Middle frontal gyrus (tissue), 1 donor: ENCODE data around the gene TENM3.

Source experiments
- DNase-seq: peaks from one replicate; pipeline ENCODE4 v3.0.0-alpha.2; 2015; ENCODE audit warnings: low spot score; ENCODE audit errors: extremely low spot score

TENM3 gene

DNA sequence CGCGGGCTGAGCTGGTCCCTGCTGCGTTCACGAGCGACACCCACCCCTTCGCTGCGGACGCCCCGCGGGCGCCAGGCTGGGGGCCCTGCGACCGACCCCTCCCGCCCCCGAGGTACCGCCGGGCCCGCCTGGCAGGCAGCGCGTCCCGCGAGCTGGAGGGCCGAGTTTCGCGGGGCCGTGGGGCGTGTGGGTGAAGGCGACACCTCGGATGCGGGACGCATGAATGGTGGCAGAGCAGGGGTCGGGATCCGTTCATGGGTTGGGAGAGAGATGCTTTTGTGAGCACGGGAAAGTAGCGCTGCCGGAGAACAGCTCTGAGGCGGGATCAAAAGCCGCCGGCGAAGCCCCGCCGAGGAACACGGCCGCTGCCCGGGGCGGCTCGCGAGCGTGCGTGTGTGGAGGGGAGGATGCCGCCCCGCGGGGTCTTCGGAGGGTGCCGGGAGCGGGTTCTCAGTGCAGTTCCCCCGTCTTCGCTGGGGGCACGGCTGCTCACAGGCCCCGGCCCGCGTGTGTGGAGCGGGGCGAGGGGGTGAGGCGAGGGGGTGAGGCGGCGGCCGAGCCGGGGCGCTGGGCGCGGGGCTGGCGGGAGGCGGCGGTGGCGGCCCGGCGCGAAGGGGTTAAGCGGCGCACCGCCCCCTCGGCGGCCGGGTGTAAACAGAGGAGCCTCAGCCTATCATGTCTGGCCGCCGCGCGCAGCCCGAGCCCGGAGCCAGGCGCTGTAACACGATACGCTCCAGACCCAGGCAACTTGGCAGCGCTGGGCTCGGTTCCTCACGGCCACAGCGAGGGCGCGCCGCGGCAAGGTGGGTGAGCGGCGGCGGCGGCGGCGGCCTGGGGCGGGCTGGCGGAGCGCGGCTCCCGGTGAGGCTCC, 205.3 kb downstream of the TENM3 start:
- peak; percentile 53 for DNase-seq

DNA sequence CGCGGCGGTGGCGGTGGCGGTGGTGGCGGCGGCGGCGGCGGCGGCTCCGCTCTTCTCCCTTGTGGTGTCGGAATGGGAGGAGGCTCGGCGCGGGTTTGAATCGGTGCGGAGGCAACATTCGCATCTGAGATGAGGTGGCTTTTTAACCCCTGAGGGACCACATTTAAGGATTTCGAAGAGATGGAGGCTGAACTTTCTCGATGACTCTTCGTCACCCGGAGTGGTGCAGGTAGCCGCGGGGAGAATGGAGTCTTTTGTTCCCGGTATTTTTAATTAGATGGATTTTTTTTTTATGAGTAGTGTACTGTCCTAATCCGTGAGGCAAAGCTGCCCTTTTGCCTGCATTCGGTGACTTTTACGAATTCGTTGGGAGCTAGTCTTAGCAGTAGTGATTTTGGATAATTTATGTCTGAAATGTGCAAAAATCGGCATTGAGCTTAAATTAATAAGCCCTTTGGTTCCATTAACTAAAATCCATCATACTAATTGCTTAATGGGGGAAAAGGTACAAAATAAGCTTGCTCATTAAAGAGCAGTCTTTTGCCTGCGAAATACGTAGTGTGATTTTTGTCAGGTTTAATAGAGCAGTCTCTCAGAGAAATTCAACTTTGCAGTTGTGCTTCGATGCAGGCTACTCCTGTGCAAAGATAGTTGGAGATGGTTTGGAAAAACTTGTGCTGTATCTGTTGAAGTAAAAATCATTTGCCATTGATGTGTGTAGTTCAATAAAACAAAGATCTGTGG, 206.2 kb downstream of the TENM3 start:
- no peak for DNase-seq

DNA sequence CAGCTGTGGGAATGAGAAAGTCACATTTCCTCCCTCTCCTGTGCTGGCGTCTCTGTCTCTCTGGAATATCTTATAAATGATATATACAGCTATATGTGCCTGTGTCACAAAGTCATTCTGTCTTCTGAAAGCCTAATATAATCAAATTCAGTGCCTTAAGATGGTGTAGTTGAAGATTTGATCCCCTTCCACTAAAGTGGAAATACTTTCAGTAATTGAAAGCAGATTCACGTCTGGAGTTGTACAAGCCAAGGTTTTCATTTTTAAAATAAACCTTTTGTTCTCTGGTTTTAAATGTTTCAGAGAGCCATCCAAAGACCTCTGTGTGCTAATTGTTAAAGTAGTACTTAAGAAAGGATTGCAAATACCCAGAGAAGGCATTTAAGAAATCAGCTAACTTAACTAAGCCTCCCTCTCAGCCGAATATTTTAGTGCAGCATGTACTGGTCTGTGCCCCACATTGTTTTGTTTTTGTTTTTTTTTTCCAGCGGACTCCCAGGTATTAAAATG, 206.8 kb downstream of the TENM3 start:
- DNase-seq = no peak

DNA sequence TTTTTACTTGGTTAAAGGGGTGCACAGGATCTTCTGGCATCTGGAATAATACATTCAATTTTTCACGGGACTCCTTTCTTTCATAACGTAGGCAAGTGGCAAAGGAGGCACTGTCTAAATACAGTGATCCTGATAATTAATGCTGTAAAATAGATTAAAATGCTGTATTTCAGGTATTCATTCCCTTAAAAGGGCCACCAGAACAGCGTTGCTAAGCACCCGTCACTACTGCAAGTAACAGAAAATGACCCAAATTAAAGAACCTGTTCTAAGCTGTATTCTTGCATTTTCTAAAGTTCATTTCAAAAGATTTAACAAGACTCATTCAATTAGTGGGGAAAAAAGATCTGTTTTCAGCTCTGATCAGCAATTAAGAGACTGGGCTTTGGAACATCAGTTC, 208.2 kb downstream of the TENM3 start:
- DNase-seq = no peak

GRCh38 chr4:182453830-182454229, 210.6 kb downstream of the TENM3 start:
- DNase-seq = no peak

GRCh38 chr4:182454440-182455013, 211.3 kb downstream of the TENM3 start:
- DNase-seq = no peak

DNA sequence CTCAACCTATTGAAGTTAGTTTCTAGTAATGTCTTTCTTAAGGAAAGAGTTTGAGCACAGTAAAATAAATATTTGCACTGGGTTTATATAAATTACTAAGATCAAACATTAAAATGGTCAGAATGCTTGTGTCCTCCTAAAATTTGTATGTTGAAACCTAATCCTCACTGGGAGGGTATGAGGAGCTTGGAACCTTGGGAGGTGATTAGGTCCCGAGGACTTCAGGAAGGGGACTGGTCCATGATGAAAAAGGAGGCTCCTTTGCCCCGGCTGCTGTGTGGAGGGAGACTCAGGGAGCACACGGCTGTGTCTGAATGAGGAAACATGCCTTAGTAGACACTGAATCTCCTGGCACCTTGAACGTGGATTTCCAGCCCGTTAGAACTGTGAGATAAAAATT, 221.9 kb downstream of the TENM3 start:
- DNase-seq = no peak

DNA sequence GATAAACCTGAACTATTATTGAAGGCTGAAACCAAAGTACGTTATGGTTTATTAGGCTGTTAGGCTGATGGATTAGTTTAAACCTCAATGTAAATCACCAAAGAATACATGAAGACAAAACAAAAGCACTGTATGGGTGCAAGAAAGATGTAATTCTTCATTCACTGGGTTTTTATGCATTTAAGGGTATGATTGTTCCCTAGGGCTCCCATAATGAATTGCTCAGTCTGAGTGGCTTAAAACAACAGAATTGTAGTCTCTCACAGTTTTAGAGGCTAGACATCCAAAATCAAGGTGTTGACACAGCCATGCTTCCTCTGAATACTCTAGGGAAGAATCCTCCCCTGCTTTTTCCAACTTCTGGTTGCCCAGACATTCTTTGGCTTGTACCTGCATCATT, 222.8 kb downstream of the TENM3 start:
- no peak for DNase-seq

DNA sequence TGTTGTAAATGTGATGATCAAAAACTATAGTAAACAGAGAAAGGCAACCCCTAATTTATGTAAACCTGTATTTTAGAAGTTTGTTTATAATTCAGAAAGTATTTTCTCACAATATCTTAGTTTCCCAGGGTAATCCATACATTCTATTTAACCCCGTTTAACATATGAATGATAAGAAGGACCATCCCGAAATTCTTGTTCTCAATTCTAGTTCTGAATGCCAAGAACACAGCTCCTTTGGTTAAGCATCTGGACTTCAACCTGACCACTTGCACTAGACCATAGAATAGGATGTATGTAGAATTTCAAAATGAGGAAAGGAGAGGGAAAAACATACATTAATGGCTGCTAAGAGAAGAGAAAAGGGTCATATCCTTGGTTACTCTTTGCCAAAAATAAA, 227.0 kb downstream of the TENM3 start:
- DNase-seq = no peak

DNA sequence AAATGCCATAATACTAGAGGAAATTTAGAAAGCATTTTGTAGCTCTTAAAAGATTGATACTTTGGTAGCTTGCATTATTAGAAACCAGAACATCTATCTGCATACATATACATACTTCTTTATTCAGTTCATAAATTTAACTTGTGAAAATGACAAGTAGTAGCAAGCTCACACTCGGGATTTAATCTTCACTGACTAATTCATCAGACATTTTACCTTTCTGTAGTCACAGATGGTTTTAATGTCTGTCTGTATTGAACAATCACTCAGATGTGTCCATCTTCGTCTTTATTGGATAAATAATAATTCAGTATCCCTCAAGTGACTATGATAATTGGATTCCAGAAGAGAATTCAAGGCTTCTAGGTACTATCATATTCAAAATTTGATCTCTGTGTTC, 232.3 kb downstream of the TENM3 start:
- no peak for DNase-seq

DNA sequence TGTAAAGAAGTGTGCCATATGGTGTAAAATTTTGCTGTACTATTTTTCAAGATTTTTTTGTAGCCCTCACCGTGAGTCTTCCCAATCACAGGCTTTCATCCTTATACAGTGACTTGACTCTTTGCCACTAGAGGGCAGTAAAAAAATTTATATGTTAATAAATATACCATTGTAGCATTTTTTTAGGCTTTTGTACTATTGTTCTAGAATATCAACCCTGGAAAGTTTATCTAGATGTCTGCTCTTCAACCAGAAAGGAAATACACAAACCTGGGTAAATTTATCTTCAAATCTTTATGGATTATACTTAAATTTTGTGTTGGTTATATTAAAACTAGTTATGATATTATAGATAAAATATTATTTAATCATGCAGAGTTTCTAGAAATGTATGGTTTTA, 235.3 kb downstream of the TENM3 start:
- DNase-seq = no peak

- no peak for DNase-seq
These were observed 240.5 kb downstream of the TENM3 start for GRCh38 chr4:182483685-182484084.

DNA sequence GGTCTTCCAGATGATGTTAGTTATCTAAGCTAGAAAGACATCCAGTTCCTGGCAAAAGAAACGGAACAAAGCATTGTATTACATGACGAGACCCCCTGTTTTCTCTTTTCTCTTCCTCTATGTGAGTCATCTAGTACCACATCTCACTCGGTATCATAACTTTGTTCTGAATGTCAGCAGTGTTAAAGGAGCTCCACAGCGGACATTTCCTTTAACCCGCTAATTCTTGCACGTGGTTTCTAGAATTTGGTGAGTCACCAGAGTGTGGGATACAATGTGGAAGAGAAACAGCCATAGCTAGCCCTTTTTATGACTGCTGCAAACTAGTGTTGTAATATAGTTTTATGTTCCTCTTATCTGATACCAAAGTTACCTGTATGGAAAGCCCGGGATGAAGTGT, 243.7 kb downstream of the TENM3 start:
- no peak for DNase-seq

DNA sequence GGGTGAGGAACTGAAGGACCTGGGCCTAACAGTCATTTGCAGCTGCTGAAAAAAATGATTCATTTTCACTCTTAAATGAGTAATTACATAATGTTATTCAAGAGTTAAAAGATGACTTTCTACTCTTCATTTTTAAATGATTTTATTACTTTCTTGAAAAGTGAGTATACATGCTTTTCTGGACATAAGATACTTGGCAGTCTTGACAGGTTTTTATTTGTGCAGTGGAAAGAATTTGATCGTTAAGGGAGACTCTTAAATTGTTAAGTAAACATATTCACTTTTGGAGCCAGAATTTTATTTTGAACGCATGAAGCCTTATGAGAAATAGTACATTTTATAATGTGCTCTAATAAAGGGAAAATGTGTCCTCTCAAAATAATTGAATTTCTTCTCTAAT, 245.7 kb downstream of the TENM3 start:
- no peak for DNase-seq

DNA sequence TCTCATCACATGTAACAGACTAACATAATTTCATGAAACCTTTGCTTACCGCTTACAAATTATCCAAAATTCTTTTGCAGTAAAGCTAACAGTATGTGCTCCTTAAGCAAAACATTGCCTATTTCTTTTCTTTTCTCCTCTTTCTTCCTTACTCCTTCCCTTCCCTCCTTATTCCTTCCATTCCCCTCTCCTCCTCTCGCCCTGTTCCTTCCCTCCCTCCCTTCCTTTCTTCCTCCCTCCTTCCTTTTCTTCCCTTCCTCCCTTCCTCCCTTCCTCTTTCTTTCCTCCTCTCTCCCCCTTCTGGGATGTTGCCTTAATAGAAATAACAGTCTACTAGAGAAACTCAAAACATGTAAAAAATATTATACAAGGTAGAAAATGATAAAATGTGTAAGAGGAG, 246.4 kb downstream of the TENM3 start:
- DNase-seq = no peak

- no peak for DNase-seq
These were observed 248.5 kb downstream of the TENM3 start for GRCh38 chr4:182491719-182492118.

DNA sequence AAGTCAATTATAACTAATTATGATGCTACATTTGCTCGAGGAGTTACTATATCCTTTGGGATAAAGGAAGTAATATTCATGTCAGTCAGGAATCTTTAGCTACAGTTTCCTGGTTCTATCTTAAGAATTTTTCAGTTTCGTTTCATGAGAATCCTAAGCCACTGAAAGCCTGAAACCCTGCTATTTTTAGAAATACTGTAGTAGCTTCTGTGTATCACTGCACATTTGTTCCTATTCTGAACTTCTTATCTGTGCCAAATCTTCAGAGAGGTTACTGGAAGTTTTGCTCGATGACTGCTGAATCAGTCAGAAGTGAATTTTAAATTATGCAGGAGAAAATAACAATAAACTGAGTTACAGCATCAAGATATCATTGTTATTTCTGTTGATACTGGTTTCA, 249.2 kb downstream of the TENM3 start:
- no peak for DNase-seq

- DNase-seq = no peak
These were observed 250.2 kb downstream of the TENM3 start for GRCh38 chr4:182493377-182493776.

DNA sequence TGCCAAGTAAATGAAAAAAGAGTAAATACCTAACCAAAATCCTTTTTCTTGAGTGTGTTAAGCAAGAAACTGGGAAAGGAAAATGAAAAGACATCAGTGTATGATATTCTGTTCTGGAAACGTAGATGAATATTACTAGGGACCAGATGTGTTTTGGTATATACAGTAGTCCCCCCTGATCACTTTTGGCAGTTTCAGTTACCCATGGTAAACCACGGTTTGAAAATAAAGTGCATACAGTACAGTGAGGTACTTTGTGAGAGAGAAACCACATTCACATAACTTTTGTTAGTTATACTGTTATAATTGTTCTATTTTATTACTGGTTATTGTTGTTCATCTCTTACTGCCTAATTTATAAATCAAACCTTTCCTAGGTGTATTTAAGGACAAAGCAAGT, 250.9 kb downstream of the TENM3 start:
- no peak for DNase-seq

DNA sequence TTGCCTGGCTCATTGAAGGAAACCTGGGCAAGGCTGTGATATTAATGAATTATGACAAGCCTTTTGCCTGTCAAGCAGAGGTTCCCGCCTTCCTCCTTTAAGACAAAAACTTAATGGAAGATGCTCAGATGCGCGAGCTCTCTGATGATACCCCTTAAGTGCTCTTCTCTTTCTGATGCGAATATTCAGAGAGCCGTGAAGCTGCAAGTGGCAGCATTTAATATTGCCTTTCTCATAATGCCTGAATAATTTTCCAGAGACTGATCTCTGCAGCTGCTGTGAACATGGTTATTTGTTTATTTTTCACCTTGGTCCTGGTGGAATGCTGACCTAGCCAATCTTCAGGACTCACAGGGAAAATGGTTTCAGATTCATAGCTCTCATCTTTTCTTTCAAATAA, 251.8 kb downstream of the TENM3 start:
- no peak for DNase-seq

DNA sequence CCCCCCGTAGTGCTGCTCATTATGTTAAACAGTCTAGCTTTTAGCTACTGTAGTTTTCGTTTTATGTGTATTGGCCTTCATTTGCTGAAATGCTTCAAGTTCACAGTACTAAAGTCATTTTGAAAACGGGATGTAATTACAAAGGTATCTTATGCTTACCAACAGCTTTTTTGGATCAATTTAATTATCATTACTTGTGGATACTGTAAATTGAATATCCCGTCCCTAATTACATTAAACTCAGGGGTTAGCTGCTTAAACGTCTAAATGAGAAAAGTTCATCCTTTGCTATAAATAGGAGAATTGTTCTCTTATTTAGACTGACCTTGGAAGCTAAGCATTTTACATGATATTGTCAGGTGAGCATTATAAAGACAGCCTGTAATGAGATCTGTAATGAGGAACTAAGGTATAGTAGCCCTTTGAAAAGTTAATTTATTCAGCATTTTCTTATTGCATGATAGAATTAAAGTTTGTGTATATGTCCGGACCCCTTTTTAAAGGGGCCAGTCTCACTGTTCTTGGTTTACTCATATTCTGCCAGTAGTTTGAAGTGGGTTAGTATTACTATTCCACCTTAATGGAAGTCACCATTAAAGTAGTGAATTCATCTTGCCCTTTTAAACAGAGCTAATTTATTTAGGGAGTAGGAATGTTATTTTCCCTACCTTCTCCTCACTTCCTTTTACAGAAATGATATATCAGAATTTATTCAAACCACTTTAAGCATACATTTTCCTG, 252.6 kb downstream of the TENM3 start:
- no peak for DNase-seq

DNA sequence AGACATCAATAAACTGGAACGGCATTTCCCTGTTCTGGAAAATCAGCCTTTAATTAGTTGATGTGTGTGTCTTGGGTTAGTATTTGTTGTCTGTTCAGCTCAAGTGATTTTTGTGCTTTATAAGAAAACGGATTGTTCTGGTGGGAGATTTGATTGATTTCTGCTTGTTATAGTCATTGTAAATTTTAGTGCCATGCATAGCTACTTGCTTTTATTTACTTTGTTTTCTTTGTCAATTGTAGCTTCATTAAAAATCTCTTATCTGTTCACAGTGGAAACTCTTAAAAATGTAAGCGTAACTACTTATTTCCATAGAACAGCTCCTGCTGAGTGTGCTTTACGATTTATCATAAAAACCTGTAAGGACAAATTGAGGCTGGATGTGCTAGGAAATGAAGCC, 253.2 kb downstream of the TENM3 start:
- DNase-seq = no peak
